MM.1S (cell line): ENCODE measurements around the gene PNPLA2.

Experiments used
- DNase-seq: peaks from one replicate; pipeline ENCODE4 v3.0.0-alpha.2; 2015
- H2AFZ ChIP-seq: fragments of 300-600 bp; sonication (generic); 2 replicates; pipeline ENCODE4 v1.6.0; 2016; ENCODE audit warnings: antibody characterized with exemption, low read length
- H3F3A ChIP-seq: fragments of 300-600 bp; sonication (generic); 2 replicates; pipeline ENCODE4 v1.6.1; 2016; ENCODE audit warnings: mild to moderate bottlenecking, antibody characterized with exemption, low read length, moderate library complexity, mixed read lengths; ENCODE audit not compliant: insufficient read depth
- H3K27ac ChIP-seq: fragments of 300-600 bp; sonication (generic); 2 replicates; pipeline ENCODE4 v1.5.1; 2016; ENCODE audit warnings: mild to moderate bottlenecking, low read length
- H3K27me3 ChIP-seq: fragments of 300-600 bp; sonication (generic); replicated peaks from 2 replicates; pipeline ENCODE4 v1.6.0; 2016; ENCODE audit warnings: low read length; ENCODE audit not compliant: insufficient read depth
- H3K36me3 ChIP-seq: fragments of 300-600 bp; sonication (generic); replicated peaks from 2 replicates; pipeline ENCODE4 v1.6.1; 2016; ENCODE audit warnings: mild to moderate bottlenecking, low read length, mixed read lengths; ENCODE audit not compliant: insufficient read depth
- H3K4me1 ChIP-seq: fragments of 300-600 bp; sonication (generic); 2 replicates; pipeline ENCODE4 v1.6.1; 2016; ENCODE audit warnings: low read length, mixed read lengths
- H3K4me2 ChIP-seq: fragments of 300-600 bp; sonication (generic); 2 replicates; pipeline ENCODE4 v1.6.0; 2016; ENCODE audit warnings: low read depth, low read length
- H3K4me3 ChIP-seq: fragments of 300-600 bp; sonication (generic); 2 replicates; pipeline ENCODE4 v1.5.1; 2016; ENCODE audit warnings: low read length, mixed read lengths
- H3K79me2 ChIP-seq: fragments of 300-600 bp; sonication (generic); 2 replicates; pipeline ENCODE4 v1.6.1; 2016; ENCODE audit warnings: mixed run types, low read length, mixed read lengths
- H3K9ac ChIP-seq: fragments of 300-600 bp; sonication (generic); 2 replicates; pipeline ENCODE4 v1.6.1; 2016; ENCODE audit warnings: low read length, mixed read lengths
- H3K9me2 ChIP-seq: fragments of 300-600 bp; sonication (generic); replicated peaks from 2 replicates; pipeline ENCODE4 v1.6.1; 2016; ENCODE audit warnings: mild to moderate bottlenecking, low read length, mixed read lengths; ENCODE audit not compliant: insufficient read depth
- H3K9me3 ChIP-seq: fragments of 300-600 bp; sonication (generic); replicated peaks from 2 replicates; pipeline ENCODE4 v1.6.1; 2016; ENCODE audit warnings: mild to moderate bottlenecking, low read length, mixed read lengths; ENCODE audit not compliant: insufficient read depth
- H4K20me1 ChIP-seq: fragments of 300-600 bp; sonication (generic); 2 replicates; pipeline ENCODE4 v1.6.1; 2016; ENCODE audit warnings: mild to moderate bottlenecking, low read length, moderate library complexity, mixed read lengths; ENCODE audit not compliant: insufficient read depth
- EZH2 ChIP-seq: fragments of 300-600 bp; sonication (generic); optimal IDR thresholded peaks from 2 replicates; pipeline ENCODE3; 2017; ENCODE audit warnings: low read depth, mild to moderate bottlenecking, antibody characterized with exemption, low read length, mixed read lengths
- EZH2phosphoT487 ChIP-seq: fragments of 300-600 bp; sonication (generic); IDR thresholded peaks from 2 replicates; pipeline ENCODE4 v1.6.1; 2018; ENCODE audit warnings: antibody characterized with exemption, low read length
- TF ChIP-seq, protein P1 (sequence below): fragments of 300-600 bp; sonication (generic); IDR thresholded peaks from 2 replicates; pipeline ENCODE4 v1.5.1; 2016; ENCODE audit warnings: antibody characterized with exemption, low read length, mixed read lengths

Gene PNPLA2

DNA sequence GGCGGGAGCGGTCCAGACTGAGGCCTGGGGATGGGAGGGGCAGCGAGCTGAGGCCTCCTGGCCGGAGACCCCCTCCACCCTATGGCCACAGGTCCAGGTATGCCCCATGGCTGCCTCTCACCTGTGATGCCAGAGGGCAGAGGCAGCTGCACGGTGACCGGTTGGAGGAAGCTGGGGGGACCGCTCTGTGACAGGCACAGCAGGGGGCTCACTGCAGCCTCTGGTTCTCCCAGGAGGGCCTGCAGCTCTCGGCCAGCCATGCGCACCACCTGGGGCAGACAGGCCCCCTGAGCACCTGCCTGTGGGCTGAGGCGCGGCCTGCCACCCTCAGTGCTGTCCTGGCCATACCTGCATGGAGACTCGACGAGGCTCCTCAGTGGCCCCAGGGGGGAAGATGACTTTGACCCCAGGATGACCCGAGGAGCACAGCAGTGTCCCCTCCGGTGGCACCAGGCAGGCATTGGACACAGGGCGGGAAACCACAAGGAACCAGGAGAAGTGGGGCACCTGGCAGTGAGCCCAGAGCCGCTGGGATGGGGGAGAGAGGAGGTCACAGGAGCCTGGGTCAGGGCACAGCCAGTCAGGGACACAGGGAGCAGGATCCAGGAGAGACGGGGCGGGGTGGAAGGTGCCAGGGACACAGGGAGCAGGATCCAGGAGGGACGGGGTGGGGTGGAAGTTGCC, 17.5 kb upstream of the PNPLA2 start:
- H3K4me2 ChIP-seq: no peak overlapping the region
- 0 out of 2 replicates have a peak, but pooled peaks cover 5% of the 10 kb centered on the region for H3K4me1 ChIP-seq
- DNase-seq: no peak
- no peaks in the 10 kb centered on the region for H3K9me3 ChIP-seq
- no peak for TF ChIP-seq EZH2phosphoT487
- TF ChIP-seq, protein P1, sequence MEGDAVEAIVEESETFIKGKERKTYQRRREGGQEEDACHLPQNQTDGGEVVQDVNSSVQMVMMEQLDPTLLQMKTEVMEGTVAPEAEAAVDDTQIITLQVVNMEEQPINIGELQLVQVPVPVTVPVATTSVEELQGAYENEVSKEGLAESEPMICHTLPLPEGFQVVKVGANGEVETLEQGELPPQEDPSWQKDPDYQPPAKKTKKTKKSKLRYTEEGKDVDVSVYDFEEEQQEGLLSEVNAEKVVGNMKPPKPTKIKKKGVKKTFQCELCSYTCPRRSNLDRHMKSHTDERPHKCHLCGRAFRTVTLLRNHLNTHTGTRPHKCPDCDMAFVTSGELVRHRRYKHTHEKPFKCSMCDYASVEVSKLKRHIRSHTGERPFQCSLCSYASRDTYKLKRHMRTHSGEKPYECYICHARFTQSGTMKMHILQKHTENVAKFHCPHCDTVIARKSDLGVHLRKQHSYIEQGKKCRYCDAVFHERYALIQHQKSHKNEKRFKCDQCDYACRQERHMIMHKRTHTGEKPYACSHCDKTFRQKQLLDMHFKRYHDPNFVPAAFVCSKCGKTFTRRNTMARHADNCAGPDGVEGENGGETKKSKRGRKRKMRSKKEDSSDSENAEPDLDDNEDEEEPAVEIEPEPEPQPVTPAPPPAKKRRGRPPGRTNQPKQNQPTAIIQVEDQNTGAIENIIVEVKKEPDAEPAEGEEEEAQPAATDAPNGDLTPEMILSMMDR: no peak
- no peak for TF ChIP-seq EZH2
- no peak overlapping the region for H3K27ac ChIP-seq
- no peaks in the 10 kb centered on the region for H3K27me3 ChIP-seq
- no peaks in the 10 kb centered on the region for H3K9me2 ChIP-seq
- peaks cover 43% of the 10 kb centered on the region for H3K79me2 ChIP-seq
- H3K36me3 ChIP-seq: no peaks in the 10 kb centered on the region
- H3F3A ChIP-seq: peaks cover 25% of the 10 kb centered on the region
- H4K20me1 ChIP-seq: no peaks in the 10 kb centered on the region
- no peak overlapping the region for H3K4me3 ChIP-seq
- no peak overlapping the region for H2AFZ ChIP-seq
- H3K9ac ChIP-seq: no peak overlapping the region

DNA sequence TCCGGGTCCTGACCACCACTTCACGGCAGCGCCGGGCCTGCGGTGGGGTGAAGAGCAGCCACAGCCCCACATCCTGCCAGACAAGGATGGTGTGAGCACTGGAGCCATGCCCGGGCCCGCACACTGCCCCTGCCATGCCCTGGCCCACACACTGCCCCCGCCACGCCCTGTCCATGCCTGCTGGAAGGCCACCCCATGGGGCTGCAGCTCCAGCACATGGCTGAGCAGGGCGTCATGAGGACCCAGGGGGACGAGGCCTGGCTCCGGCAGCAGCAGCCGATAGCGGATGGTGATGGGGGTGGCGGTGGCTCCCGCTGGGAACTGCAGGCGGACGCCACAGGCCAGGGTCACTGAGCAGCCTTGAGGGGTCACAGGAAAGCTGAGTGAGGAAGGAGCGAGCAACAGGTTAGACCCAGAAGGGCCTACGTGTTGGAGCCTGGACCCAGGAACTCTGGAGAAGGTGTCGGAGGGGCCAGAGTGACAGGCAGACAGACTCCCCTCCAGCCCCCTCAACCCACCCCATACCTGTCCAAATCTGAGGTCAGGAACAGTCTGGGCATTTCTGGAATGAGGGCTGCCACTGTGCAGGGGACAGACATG, 16.6 kb upstream of the PNPLA2 start:
- Histone ChIP-seq H3K9me3 (no peaks in the 10 kb centered on the region), H3K4me2 (no peak overlapping the region), H3K27me3 (no peaks in the 10 kb centered on the region), H2AFZ (no peak overlapping the region), H3K79me2 (peaks cover 34% of the 10 kb centered on the region), H3K36me3 (no peaks in the 10 kb centered on the region), H3K27ac (no peak overlapping the region), H3K4me1 (0 out of 2 replicates have a peak, but pooled peaks cover 5% of the 10 kb centered on the region), H3K9me2 (no peaks in the 10 kb centered on the region), H3K4me3 (no peak overlapping the region), H4K20me1 (no peaks in the 10 kb centered on the region), H3K9ac (no peak overlapping the region), H3F3A (peaks cover 19% of the 10 kb centered on the region)
- no peak for DNase-seq
- no peak for TF ChIP-seq EZH2
- TF ChIP-seq, protein P1: no peak
- no peak for TF ChIP-seq EZH2phosphoT487

DNA sequence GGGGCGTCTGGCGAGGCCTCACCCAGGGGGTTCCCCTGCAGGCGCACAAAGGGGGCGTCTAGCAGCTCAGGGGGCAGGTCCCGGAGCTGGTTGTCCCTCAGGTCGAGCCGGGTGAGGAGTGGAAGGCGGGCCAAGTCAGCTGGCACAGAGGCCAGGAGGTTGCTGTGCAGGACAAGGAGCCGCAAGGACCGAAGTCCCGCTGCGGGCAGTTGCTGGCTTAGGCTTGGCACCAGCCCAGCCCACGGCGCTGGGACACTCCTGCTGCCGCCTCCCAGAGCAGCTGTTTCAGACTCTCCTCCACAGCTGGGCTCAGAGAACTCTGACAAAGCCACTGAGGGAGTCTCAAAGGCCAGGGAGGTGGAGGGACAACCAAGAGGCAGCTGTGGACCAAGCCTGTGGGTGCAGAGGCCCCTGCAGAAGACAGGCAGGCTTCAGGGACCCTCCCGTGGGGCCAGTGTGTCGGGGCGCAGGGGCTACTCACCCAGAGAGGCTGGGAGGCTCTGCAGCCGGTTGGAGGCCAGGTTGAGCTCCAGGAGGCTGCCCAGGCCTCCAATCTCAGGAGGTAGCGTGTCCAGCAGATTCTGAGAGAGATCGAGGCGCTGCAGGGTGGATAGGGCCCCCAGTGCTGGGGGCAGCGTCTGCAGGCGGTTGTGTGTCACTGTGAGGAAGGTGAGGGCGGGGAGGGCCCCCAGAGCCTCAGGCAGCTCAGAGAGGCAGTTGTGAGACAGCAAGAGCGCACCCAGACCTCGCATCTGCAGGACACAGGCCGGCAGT, 15.8 kb upstream of the PNPLA2 start:
- Histone ChIP-seq H3K79me2 (peaks cover 33% of the 10 kb centered on the region), H2AFZ (no peak overlapping the region), H3K4me1 (0 out of 2 replicates have a peak, but pooled peaks cover 5% of the 10 kb centered on the region), H3K9me2 (no peaks in the 10 kb centered on the region), H3K9ac (no peak overlapping the region), H4K20me1 (no peaks in the 10 kb centered on the region), H3K9me3 (no peaks in the 10 kb centered on the region), H3F3A (peaks cover 14% of the 10 kb centered on the region), H3K4me3 (no peak overlapping the region), H3K27ac (no peak overlapping the region), H3K27me3 (no peaks in the 10 kb centered on the region), H3K36me3 (no peaks in the 10 kb centered on the region), H3K4me2 (peak overlapping the region; percentile 2; the same call in 1 of the 2 replicates)
- no peak for DNase-seq
- TF ChIP-seq, protein P1: no peak
- TF ChIP-seq EZH2 (no peak), EZH2phosphoT487 (no peak)
